ENCODE data around the gene CHRDL2.
A peak's percentile ranks its signal among the peaks of the same experiment; 100 is the strongest.

Gene CHRDL2

GRCh38 chr11:74710281-74710938 is 20.8 kb downstream of the CHRDL2 start:
- no peak for DNase-seq

- no peak for DNase-seq
Measured at GRCh38 chr11:74709175-74709574, 22.1 kb downstream of the CHRDL2 start.

GRCh38 chr11:74707602-74708510 is 23.4 kb downstream of the CHRDL2 start:
- no peak for DNase-seq

- DNase-seq, result no peak
Measured at GRCh38 chr11:74707182-74707581, 24.0 kb downstream of the CHRDL2 start.

GRCh38 chr11:74703211-74703610 is 28.0 kb downstream of the CHRDL2 start:
- DNase-seq, result no peak

- peak; percentile 77 for DNase-seq
Measured at GRCh38 chr11:74702383-74703007, 28.7 kb downstream of the CHRDL2 start.

- peak; percentile 37 for DNase-seq
Measured at GRCh38 chr11:74701351-74701750, 29.9 kb downstream of the CHRDL2 start.

GRCh38 chr11:74699615-74700396 is 31.4 kb downstream of the CHRDL2 start:
- no peak for DNase-seq

GRCh38 chr11:74697722-74698121 is 33.5 kb downstream of the CHRDL2 start:
- DNase-seq, result no peak

- DNase-seq, result no peak
Measured at GRCh38 chr11:74696939-74697675, 34.1 kb downstream of the CHRDL2 start.

- DNase-seq, result no peak
Measured at GRCh38 chr11:74696500-74696899, 34.7 kb downstream of the CHRDL2 start.

GRCh38 chr11:74695705-74696280 is 35.4 kb downstream of the CHRDL2 start:
- DNase-seq, result no peak

- no peak for DNase-seq
Measured at GRCh38 chr11:74694136-74694930, 36.9 kb downstream of the CHRDL2 start.

- DNase-seq, result no peak
Measured at GRCh38 chr11:74693531-74693930, 37.7 kb downstream of the CHRDL2 start.

- DNase-seq, result no peak
Measured at GRCh38 chr11:74691755-74692154, 39.5 kb downstream of the CHRDL2 start.

- no peak for DNase-seq
Measured at GRCh38 chr11:74689666-74690065, 41.6 kb downstream of the CHRDL2 start.

- DNase-seq, result no peak
Measured at GRCh38 chr11:74687237-74688023, 43.8 kb downstream of the CHRDL2 start.

- no peak for DNase-seq
Measured at GRCh38 chr11:74686792-74687191, 44.4 kb downstream of the CHRDL2 start.

- no peak for DNase-seq
Measured at GRCh38 chr11:74685905-74686304, 45.3 kb downstream of the CHRDL2 start.

GRCh38 chr11:74685338-74685737 is 45.9 kb downstream of the CHRDL2 start:
- no peak for DNase-seq
